Left lung (tissue), 10 donors: ENCODE measurements around the gene FHIT. TPM values are rescaled to one million over a fixed set of nuclear protein-coding genes. Genes with fewer than 3 reads are reported as not detected.

Experiments
- ATAC-seq: fragments of 200-7000 bp; cut with Tn5 transposase; one replicate; pipeline ENCODE4 v1.9.1; 2020; ENCODE audit warnings: moderate library complexity
- DNase-seq, 4 donors: peaks; one replicate each; pipeline ENCODE4 v3.0.0-alpha.2; 2013 to 2020
- H3K27ac ChIP-seq, 2 donors: fragments of 200-600 bp; sonication (generic) in 1 of 2; one replicate each; pipeline versions ENCODE4 v1.5.0 to v1.8.0; 2020 to 2021
- H3K27me3 ChIP-seq, 2 donors: fragments of 200-600 bp; sonication (generic) in 1 of 2; one replicate each; pipeline versions ENCODE4 v1.5.0 to v1.8.0; 2020 to 2021
- H3K36me3 ChIP-seq, 2 donors: fragments of 200-600 bp; sonication (generic) in 1 of 2; one replicate each; pipeline versions ENCODE4 v1.5.0 to v1.8.0; 2020 to 2021
- H3K4me1 ChIP-seq, 2 donors: fragments of 200-600 bp; one replicate each; pipeline ENCODE4 v1.8.0; 2021
- H3K4me3 ChIP-seq, 2 donors: fragments of 200-600 bp; sonication (generic) in 1 of 2; one replicate each; pipeline versions ENCODE4 v1.5.0 to v1.8.0; 2020 to 2021; ENCODE audit warnings: mild to moderate bottlenecking in 1 of 2
- H3K9me3 ChIP-seq, 2 donors: fragments of 200-600 bp; sonication (generic) in 1 of 2; one replicate each; pipeline versions ENCODE4 v1.5.0 to v1.8.0; 2020 to 2021
- intact Hi-C, 2 donors: fragments of 100-400 bp; cut with DNase I; formaldehyde crosslinking; loops; one replicate each; pipeline versions ENCODE4 v1.11.2 to v1.14.2; 2022
- polyA plus RNA-seq, 6 donors: library from polyadenylated mRNA; unstranded; fragments of 120-200 nt; gene quantifications; one replicate each; pipeline ENCODE4 v1.2.1, GENCODE V29; 2013; ENCODE audit not compliant: insufficient read length in 6 of 6
- total RNA-seq, 2 donors: library from RNA; stranded (reverse); fragmentation: NEBNext Ultra II Directional; extraction: Animal tissue kit (Norgen Biotek cat#: 25700); gene quantifications; one replicate each; pipeline ENCODE4 v1.2.1, GENCODE V29; 2021
- TF ChIP-seq, protein P1 (sequence below), 2 donors: fragments of 200-600 bp; sonication (generic) in 1 of 2; IDR thresholded peaks; one replicate each; pipeline versions ENCODE4 v1.5.0 to v1.8.0; 2021; ENCODE audit warnings: antibody characterized with exemption in 2 of 2
- donor health status: DM: no; HTN: yes; CAD: no.
- donor health status: DM: no; HTN: no; CAD: no.

The FHIT gene
- total and polyA plus RNA-seq, 8 donors, result 8.5 to 16.3 (median 9.7) TPM

DNA sequence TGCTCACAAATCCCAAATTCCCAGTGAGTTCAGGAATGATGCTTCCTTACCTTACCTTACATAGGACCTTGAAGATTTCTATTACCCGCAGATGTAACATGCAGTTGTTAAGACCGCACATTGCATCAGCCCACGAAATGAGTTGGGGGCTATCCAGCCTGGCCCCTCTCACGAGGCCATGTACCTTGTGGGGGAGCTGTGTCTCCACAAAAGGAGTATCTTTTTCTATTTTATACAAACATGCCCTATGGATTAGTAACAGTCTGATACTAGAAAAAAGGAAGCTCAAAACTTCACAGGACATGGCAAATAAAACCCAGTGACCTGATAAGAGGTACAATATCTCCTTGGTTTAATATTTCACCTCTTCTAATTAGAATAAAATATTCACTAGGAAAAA, 1114.7 kb downstream of the FHIT start:
- no peak overlapping the region for H3K27ac ChIP-seq
- TF ChIP-seq, protein P1, sequence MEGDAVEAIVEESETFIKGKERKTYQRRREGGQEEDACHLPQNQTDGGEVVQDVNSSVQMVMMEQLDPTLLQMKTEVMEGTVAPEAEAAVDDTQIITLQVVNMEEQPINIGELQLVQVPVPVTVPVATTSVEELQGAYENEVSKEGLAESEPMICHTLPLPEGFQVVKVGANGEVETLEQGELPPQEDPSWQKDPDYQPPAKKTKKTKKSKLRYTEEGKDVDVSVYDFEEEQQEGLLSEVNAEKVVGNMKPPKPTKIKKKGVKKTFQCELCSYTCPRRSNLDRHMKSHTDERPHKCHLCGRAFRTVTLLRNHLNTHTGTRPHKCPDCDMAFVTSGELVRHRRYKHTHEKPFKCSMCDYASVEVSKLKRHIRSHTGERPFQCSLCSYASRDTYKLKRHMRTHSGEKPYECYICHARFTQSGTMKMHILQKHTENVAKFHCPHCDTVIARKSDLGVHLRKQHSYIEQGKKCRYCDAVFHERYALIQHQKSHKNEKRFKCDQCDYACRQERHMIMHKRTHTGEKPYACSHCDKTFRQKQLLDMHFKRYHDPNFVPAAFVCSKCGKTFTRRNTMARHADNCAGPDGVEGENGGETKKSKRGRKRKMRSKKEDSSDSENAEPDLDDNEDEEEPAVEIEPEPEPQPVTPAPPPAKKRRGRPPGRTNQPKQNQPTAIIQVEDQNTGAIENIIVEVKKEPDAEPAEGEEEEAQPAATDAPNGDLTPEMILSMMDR (IDR thresholded peaks at IDR 0.05), result no peak
- no peaks in the 10 kb centered on the region for H3K4me1 ChIP-seq
- no peak for DNase-seq
- no peaks in the 10 kb centered on the region for H3K36me3 ChIP-seq
- no peak for ATAC-seq
- H3K27me3 ChIP-seq, result no peaks in the 10 kb centered on the region
- intact Hi-C loops, result no loop called here
- H3K9me3 ChIP-seq, result no peaks in the 10 kb centered on the region
- H3K4me3 ChIP-seq, result no peak overlapping the region

DNA sequence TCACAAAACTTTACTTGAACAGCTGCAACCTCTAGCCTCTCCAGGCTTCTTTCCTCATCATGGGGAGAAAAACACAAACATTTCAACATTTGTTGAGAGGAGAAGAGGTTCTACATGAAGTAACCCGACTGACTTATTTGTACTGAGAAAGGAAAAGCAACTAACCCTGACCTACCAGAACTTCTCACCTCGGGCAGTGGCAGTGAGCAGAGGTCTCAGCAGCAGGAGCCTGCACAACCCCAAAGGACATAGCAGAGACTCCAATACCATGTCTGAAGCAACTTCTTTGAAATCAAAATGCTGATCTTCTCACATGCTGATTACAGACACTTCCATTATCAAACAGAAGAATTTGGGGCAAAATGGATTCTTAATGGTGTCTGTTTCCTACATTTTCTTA, 1115.8 kb downstream of the FHIT start:
- Histone ChIP-seq H3K4me1 (no peaks in the 10 kb centered on the region), H3K27me3 (no peaks in the 10 kb centered on the region), H3K9me3 (no peaks in the 10 kb centered on the region), H3K36me3 (no peaks in the 10 kb centered on the region), H3K27ac (no peak overlapping the region), H3K4me3 (no peak overlapping the region)
- ATAC-seq, result no peak
- intact Hi-C loops, result no loop called here
- DNase-seq, result peak in 1 of 4 donors; percentile 16
- TF ChIP-seq, protein P1 (IDR thresholded peaks at IDR 0.05), result no peak

DNA sequence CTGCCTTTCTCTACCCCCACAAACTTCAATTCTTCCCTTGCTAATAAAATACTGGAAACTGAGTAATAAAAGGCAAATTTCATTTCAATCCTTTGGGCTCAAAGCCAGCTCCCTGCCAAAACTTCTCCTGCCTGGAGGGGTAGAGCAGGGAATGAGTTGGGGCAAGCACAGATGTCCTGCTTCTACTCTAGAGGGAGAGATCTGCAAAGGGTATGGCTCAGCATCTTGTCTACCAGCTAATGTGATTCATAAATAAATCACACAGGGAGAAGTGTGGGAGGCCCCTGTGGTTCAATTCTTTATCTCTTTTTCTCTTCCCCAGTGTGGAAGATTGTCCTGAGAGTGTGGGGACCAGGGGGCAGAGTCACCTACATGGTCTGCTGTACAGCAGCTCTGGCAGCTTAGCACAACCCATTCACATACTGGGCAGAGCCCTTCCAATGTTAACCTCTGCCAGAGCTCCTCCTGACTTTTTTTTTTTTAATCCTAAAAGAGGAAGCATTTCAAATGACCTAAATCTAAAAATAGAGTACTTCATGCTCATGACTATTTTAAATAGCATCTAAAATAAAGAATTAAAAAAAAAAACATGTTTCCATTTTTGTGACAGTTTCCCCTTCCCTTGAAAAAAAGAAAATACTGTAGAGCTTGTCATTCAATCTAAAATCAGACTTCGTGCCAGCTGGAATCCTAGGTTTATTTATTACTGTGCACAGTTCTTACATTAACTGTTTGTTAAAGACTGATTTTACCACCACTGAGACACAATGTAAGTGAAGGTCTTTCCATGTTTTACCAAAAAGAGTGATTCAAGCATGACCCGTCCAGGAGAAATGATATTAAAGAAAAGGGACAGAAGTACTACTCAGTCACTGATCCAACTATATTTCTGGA, 1117.7 kb downstream of the FHIT start:
- intact Hi-C loops, result no loop called here
- TF ChIP-seq, protein P1 (IDR thresholded peaks at IDR 0.05), result no peak
- ATAC-seq, result no peak

DNA sequence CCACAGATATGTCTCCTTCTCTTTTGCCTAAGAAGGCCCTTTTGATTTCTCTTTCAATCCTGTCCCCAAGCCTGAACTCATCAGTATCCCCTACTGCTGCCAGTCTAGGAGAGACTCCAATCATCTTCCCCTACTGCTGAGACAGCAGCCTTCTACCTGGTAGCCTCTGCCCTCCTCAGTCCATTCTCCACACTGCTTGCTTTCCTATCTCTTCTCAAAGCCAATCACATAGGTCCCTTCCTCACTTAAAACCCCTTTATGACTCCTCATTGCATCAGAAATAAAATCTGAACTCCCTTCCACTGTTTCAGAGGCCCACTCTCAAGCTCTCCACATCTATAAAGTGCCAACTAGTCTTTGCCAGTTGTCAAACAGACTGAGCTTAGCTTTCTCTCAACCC, 1119.6 kb downstream of the FHIT start:
- DNase-seq, result no peak
- intact Hi-C loops, result no loop called here
- Histone ChIP-seq H3K9me3 (no peaks in the 10 kb centered on the region), H3K27me3 (no peaks in the 10 kb centered on the region), H3K36me3 (no peaks in the 10 kb centered on the region), H3K27ac (no peak overlapping the region), H3K4me3 (no peak overlapping the region), H3K4me1 (no peaks in the 10 kb centered on the region)
- ATAC-seq, result no peak
- TF ChIP-seq, protein P1 (IDR thresholded peaks at IDR 0.05), result no peak

More for the DNA sequence above, 1117.7 kb downstream of the FHIT start:
- Histone ChIP-seq H3K4me3 (no peak overlapping the region), H3K27ac (no peak overlapping the region), H3K27me3 (no peaks in the 10 kb centered on the region), H3K36me3 (no peaks in the 10 kb centered on the region), H3K4me1 (no peaks in the 10 kb centered on the region), H3K9me3 (no peaks in the 10 kb centered on the region)
- no peak for DNase-seq

DNA sequence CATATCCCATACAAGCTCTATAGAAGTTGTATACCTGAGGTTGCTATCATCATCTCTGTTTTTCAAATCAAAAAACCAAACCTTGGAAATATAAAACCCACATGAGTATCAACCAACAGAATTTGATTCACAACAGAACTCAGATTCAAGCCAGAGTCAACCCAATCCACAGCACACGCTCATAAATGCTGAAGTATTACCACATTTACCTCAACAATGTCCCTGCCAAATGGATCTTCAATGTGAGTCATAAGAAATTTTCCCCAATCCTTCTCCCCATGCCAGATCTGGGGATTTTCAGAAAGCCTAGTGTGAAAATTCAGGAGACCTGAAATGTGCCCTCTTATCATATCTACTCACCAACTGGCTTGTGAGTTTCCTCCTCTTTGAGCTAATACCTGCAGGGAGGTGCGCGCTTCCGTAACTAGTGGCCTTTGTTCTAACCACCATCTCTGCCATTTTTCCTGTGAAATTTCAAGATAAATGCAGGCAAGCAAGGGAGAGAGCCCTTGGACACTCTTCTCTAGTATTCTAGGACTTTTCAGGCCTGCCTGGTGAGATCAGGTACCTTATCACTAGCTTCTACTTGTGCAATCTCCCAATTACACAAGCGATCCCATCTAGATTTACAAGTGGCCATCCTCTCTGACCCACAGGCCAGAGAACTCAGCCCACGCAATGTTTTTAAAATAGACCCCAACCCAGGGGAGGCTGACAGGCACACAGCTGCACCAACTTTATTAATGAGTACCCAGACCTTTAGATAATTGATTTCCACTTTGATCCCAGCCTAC, 1124.5 kb downstream of the FHIT start:
- H3K36me3 ChIP-seq, result no peaks in the 10 kb centered on the region
- no peak overlapping the region for H3K27ac ChIP-seq
- ATAC-seq (no peak), DNase-seq (no peak)
- H3K4me3 ChIP-seq, result no peak overlapping the region
- no peaks in the 10 kb centered on the region for H3K27me3 ChIP-seq
- TF ChIP-seq, protein P1 (IDR thresholded peaks at IDR 0.05), result no peak
- intact Hi-C loops, result no loop called here
- H3K4me1 ChIP-seq, result no peaks in the 10 kb centered on the region
- no peaks in the 10 kb centered on the region for H3K9me3 ChIP-seq
